ENCODE data around the gene DCLK2.

Gene DCLK2

DNA sequence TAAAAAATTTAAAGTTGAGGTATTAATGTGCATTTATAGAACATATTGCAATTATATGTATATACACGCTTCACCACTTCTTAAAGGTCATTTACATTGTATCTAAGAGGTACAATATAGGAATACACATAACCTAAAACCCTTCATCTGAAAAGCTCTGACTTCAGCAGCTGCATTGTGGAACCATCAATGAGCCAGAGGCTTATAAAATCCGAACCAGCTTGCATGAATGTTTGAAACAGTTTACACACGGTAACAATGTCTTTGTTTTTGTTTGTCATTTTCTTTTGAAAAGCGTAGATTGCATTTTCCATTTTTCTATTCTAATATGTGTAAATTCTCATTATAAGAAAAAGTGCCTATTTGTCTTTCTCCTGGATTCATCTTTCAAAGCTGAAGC lies 221.6 kb downstream of the DCLK2 start:
- intact Hi-C loops (cut with DNase I) = loop anchor here (2.0 kb wide), 1 partner anchor 567 kb away; no protein-coding TSS in a partner anchor
- no peak for DNase-seq

GRCh38 chr4:150302553-150302952 lies 224.3 kb downstream of the DCLK2 start:
- no peak for DNase-seq
- intact Hi-C loops (cut with DNase I) = no loop called here

DNA sequence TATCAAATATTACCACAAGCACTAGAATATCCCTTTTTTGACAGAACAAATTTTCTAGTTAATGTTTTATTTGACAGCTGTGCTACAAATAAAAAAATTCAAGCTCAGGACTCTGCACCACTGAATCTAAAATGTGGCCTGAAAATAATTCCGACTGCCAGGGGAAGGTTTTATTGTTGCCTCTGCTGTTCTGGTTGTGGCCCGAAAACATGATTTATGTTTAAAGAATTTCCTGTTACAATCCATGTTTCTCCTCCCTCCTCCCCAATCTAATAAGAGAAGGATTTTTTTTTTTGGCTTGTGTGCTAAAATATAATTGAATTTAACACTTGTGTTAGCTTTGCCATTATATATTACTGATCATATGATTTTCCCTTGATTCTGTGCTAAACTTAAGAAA lies 227.8 kb downstream of the DCLK2 start:
- DNase-seq = no peak
- intact Hi-C loops (cut with DNase I) = no loop called here

DNA sequence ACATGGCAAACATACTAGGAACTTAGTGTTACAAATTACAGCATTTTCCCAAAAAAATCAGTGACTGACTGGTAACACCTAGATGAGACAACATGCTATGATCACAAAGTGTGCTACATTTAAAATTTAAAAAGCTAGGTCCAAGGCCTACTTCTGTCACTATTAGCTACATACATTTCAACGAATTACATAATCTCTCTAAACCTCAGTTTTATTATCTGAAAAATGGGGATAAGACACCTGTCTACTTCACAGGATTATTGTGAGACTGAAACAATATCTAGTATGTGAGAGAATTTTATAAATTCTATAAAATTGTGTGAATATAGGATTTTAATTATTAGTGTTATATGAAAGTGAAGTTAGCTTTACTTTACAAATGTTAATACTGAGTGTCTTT lies 228.5 kb downstream of the DCLK2 start:
- DNase-seq = no peak
- intact Hi-C loops (cut with DNase I) = no loop called here
